ENCODE measurements around the gene AGAP2.
A peak's percentile ranks its signal among the peaks of the same experiment; 100 is the strongest.

DNA sequence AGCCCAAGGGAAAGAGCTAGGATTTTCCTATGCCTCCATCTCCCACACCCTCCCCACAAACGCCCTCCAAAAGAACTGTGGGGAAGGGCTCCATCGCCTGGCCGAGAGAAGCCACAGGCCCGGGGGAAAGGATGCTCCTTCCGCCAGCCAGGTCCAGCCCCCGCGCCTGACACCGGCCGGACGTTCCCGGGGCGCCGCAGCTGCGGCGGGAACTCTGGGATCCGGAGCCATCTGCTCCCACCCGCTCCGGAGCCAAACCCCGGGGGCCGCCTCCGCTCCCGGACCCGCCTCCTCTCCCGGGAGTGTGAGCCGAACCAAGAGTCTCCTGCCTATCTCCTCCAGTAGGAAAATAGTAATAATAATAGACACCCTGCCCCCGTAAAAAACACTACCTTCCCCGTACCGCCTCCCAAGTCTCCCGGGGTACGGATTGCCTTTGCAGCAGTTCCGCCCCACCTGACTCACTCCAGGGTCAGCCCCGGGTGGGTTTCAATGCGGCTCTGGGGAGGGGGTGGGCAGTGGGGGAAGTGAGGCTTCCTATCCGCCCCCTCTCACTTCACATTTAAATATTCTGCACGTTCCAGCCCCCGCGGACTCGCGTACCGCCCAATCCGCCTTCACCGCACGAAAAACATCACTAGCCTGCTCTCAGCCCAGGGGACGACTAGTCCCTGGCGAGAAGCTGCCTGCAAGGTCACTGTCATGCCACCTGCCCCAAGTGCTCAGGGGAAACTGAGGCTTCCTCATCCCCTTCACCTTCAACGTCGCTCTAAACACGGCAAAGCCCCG, 2.4 kb downstream of the AGAP2 start:
- TF ChIP-seq, protein P1, sequence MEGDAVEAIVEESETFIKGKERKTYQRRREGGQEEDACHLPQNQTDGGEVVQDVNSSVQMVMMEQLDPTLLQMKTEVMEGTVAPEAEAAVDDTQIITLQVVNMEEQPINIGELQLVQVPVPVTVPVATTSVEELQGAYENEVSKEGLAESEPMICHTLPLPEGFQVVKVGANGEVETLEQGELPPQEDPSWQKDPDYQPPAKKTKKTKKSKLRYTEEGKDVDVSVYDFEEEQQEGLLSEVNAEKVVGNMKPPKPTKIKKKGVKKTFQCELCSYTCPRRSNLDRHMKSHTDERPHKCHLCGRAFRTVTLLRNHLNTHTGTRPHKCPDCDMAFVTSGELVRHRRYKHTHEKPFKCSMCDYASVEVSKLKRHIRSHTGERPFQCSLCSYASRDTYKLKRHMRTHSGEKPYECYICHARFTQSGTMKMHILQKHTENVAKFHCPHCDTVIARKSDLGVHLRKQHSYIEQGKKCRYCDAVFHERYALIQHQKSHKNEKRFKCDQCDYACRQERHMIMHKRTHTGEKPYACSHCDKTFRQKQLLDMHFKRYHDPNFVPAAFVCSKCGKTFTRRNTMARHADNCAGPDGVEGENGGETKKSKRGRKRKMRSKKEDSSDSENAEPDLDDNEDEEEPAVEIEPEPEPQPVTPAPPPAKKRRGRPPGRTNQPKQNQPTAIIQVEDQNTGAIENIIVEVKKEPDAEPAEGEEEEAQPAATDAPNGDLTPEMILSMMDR (optimal IDR thresholded peaks at IDR 0.05 in 1 of 3, IDR thresholded peaks at IDR 0.05 in 1 of 3, conservative IDR thresholded peaks at IDR 0.05 in 1 of 3; ENCODE audit: extremely low read depth in 1 of 3, insufficient read depth in 2 of 3, low read length in 3 of 3), result peak in 2 of 3 experiments; percentile 22 to 49
- TF ChIP-seq EZH2 (IDR thresholded peaks at IDR 0.05; ENCODE audit: low read length), result no peak
